PC-3 (cell line): ENCODE results near the gene ACTL8. TPM values are rescaled to one million over a fixed set of nuclear protein-coding genes. Genes with fewer than 3 reads are reported as not detected.

ENCODE experiments used
- ATAC-seq: fragments of 200-7000 bp; cut with Tn5 transposase; 2 replicates; pipeline ENCODE4 v1.9.1; 2020; ENCODE audit warnings: mild to moderate bottlenecking, moderate library complexity
- BruUV-seq: library from RNA; stranded (reverse); fragments of 400-500 nt; replicated peaks from 2 replicates; lab custom pipeline; 2021; lab: Mats Ljungman, UMichigan
- CTCF ChIA-PET: fragments of 300-600 bp; sonication (Branson Sonifier 250); formaldehyde crosslinking; loops from one replicate; lab custom pipeline; 2022; ENCODE audit warnings: antibody characterized with exemption; lab: Charles Lee
- POLR2A ChIA-PET: fragments of 300-600 bp; sonication (Branson Sonifier 250); formaldehyde crosslinking; loops from one replicate; lab custom pipeline; 2022; ENCODE audit warnings: antibody characterized with exemption; ENCODE audit not compliant: unreplicated experiment; lab: Charles Lee
- DNase-seq: peaks from one replicate; pipeline ENCODE4 v3.0.0-alpha.2; 2015
- H2AFZ ChIP-seq: fragments of 300-600 bp; sonication (generic); 2 replicates; pipeline ENCODE4 v1.6.0; 2016; ENCODE audit warnings: antibody characterized with exemption, low read length
- H3F3A ChIP-seq: fragments of 300-600 bp; sonication (generic); one replicate; pipeline ENCODE4 v1.6.0; 2017; ENCODE audit warnings: antibody characterized with exemption, low read length, control low read depth, mild to moderate bottlenecking; ENCODE audit not compliant: unreplicated experiment
- H3K27ac ChIP-seq: fragments of 300-600 bp; sonication (generic); 2 replicates; pipeline ENCODE4 v1.5.1; 2016; ENCODE audit warnings: mild to moderate bottlenecking, low read length
- H3K27me3 ChIP-seq: fragments of 300-600 bp; sonication (generic); 2 replicates; pipeline ENCODE4 v1.6.1; 2016; ENCODE audit warnings: low read length, mixed read lengths
- H3K36me3 ChIP-seq: fragments of 300-600 bp; sonication (generic); 2 replicates; pipeline ENCODE4 v1.6.1; 2016; ENCODE audit warnings: low read depth, mixed run types, low read length, mixed read lengths
- H3K4me1 ChIP-seq: fragments of 300-600 bp; sonication (generic); 2 replicates; pipeline ENCODE4 v1.5.1; 2016; ENCODE audit warnings: low read length; ENCODE audit not compliant: insufficient read depth
- H3K4me2 ChIP-seq: fragments of 300-600 bp; sonication (generic); 2 replicates; pipeline ENCODE4 v1.6.0; 2016; ENCODE audit warnings: low read length
- H3K4me3 ChIP-seq: fragments of 300-600 bp; sonication (generic); 2 replicates; pipeline ENCODE4 v1.5.1; 2016; ENCODE audit warnings: mild to moderate bottlenecking, low read length, mixed read lengths
- H3K79me2 ChIP-seq: fragments of 300-600 bp; sonication (generic); 2 replicates; pipeline ENCODE4 v1.6.1; 2017; ENCODE audit warnings: low read length, mixed read lengths
- H3K9ac ChIP-seq: fragments of 300-600 bp; sonication (generic); 2 replicates; pipeline ENCODE4 v1.6.0; 2016; ENCODE audit warnings: mild to moderate bottlenecking, low read length
- H3K9me2 ChIP-seq: fragments of 300-600 bp; sonication (generic); replicated peaks from 2 replicates; pipeline ENCODE4 v1.6.1; 2016; ENCODE audit warnings: mixed run types, low read length, mixed read lengths
- H3K9me3 ChIP-seq: fragments of 300-600 bp; sonication (generic); 2 replicates; pipeline ENCODE4 v1.6.1; 2016; ENCODE audit warnings: low read length, mixed read lengths
- H4K20me1 ChIP-seq: fragments of 300-600 bp; sonication (generic); 2 replicates; pipeline ENCODE4 v1.6.1; 2016; ENCODE audit warnings: low read length, mixed read lengths
- CTCF ChIP-seq: fragments of 300-600 bp; sonication (generic); conservative IDR thresholded peaks from 2 replicates; pipeline ENCODE4 v1.5.1; 2017; ENCODE audit warnings: antibody characterized with exemption, low read depth, mild to moderate bottlenecking, low read length
- EZH2 ChIP-seq: fragments of 300-600 bp; sonication (generic); IDR thresholded peaks from one replicate; pipeline ENCODE4 v1.6.1; 2017; ENCODE audit warnings: antibody characterized with exemption, mild to moderate bottlenecking, low read length; ENCODE audit not compliant: unreplicated experiment
- EZH2phosphoT487 ChIP-seq: fragments of 300-600 bp; sonication (generic); IDR thresholded peaks from 2 replicates; pipeline ENCODE4 v1.6.1; 2018; ENCODE audit warnings: mild to moderate bottlenecking, antibody characterized with exemption, low read length, borderline replicate concordance
- intact Hi-C: fragments of 100-400 bp; cut with micrococcal nuclease; formaldehyde crosslinking; loops from 2 replicates; pipeline ENCODE4 v1.9.0; 2023
- total RNA-seq: library from RNA; depleted of rRNA; stranded (reverse); fragments of >200 nt; gene quantifications from 2 replicates; pipeline ENCODE4 v1.2.3, GENCODE V29; 2014

Gene ACTL8
- total RNA-seq, 1 experiment from 2014 or later: not detected

GRCh38 chr1:17842686-17843085 lies 87.6 kb downstream of the ACTL8 start:
- H3K36me3 ChIP-seq: no peaks in the 10 kb centered on the region
- ChIA-PET POLR2A (no interaction called here), CTCF (no interaction called here)
- H3K9ac ChIP-seq: no peak overlapping the region
- H3K79me2 ChIP-seq: no peaks in the 10 kb centered on the region
- no peak overlapping the region for H3K4me3 ChIP-seq
- no peaks in the 10 kb centered on the region for H3K9me2 ChIP-seq
- intact Hi-C loops: no loop called here
- TF ChIP-seq EZH2: no peak
- TF ChIP-seq CTCF: no peak
- TF ChIP-seq EZH2phosphoT487: no peak
- H3F3A ChIP-seq: no peaks in the 10 kb centered on the region
- peaks cover 27% of the 10 kb centered on the region for H3K27me3 ChIP-seq
- BruUV-seq: no TSS peak
- H3K27ac ChIP-seq: no peak overlapping the region
- no peaks in the 10 kb centered on the region for H3K4me1 ChIP-seq
- no peak for ATAC-seq
- H3K4me2 ChIP-seq: no peak overlapping the region
- no peaks in the 10 kb centered on the region for H3K9me3 ChIP-seq
- H4K20me1 ChIP-seq: no peaks in the 10 kb centered on the region
- no peak for DNase-seq
- H2AFZ ChIP-seq: no peak overlapping the region

DNA sequence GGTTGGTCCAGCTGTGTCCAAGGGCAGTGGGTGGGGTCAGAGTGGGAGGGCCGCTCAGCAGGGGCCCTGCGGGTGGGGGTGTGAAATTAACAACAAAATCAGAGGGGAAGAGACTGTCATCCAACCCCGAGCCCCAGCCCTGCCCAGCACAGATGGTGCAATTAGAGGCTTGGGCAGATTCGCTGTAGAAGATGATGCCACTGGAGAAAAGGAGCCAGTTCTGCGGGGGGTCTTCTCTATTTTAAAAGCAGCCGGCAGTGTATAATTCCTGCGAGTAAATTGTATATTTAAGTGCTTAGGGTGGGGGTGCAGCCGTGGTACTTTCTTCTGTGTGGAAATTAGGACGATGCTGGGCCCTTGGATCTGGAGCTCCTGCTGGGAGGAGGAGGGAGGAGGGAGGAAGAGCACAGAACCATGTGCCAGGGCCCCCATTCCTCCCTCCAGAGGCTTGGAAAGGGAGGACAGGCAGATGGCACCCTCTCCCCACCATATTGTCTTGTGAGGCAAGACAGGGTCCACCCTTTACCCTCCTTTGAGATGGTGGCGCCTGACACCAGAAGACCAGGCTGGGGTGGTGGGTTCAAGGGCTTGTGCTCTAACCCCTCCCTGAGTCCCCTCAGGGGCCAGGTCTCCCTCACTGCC lies 89.2 kb downstream of the ACTL8 start:
- intact Hi-C loops: no loop called here
- CTCF ChIA-PET: no interaction called here

More for the DNA sequence above, 89.2 kb downstream of the ACTL8 start:
- POLR2A ChIA-PET: no interaction called here
- no peak for ATAC-seq
- Histone ChIP-seq H3K9me3 (no peaks in the 10 kb centered on the region), H3K9ac (no peak overlapping the region), H3K4me2 (no peak overlapping the region), H2AFZ (no peak overlapping the region), H3K27me3 (peaks cover 22% of the 10 kb centered on the region), H3F3A (no peaks in the 10 kb centered on the region), H3K27ac (no peak overlapping the region), H3K9me2 (no peaks in the 10 kb centered on the region), H3K79me2 (no peaks in the 10 kb centered on the region), H3K4me3 (no peak overlapping the region), H3K36me3 (no peaks in the 10 kb centered on the region), H4K20me1 (no peaks in the 10 kb centered on the region), H3K4me1 (no peaks in the 10 kb centered on the region)
- no peak for DNase-seq
- no peak for TF ChIP-seq EZH2phosphoT487
- no peak for TF ChIP-seq CTCF
- no peak for TF ChIP-seq EZH2
- BruUV-seq: no TSS peak
